DMS114 treated with DMSO at 0.1 percent for 48 hours (cell line): ENCODE measurements around the gene NACC1.
"Not testable (repeated sequence)": the region's sequence is repeated elsewhere in the genome, so short reads cannot be mapped to it uniquely, and the experiment has no call there.

Source experiments
- DNase-seq: peaks from one replicate; lab custom pipeline; 2025; ENCODE audit not compliant: unreplicated experiment; lab: John Stamatoyannopoulos, UW

NACC1 gene

DNA sequence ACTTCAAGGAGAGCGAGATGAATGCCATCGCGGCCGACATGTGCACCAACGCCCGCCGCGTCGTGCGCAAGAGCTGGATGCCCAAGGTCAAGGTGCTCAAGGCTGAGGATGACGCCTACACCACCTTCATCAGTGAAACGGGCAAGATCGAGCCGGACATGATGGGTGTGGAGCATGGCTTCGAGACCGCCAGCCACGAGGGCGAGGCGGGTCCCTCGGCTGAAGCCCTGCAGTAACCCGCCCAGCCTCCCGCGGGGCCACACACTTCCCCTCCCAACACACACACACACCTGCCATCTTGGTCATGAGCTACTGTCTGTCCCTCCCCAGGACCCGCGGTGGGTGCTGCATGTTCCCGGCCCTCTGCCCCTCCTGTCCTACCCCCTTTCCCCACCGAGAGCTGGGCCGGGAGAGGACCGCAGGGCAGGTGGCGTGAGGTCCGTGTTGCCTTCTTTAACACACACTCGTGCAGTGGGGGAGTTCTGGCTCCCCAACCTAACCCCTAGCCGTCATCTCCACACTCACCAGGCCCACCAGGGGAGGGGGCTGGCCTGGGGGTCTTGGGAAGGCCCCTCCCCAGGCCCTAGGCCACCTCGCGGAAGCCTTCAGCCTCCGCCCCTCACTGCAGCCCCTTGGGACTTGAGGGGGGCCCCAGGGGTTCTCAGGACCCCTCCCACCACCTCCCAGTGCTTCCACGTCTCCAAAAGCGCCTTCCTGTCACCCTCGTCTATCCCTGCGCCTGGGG, 20.3 kb downstream of the NACC1 start:
- no peak for DNase-seq

DNA sequence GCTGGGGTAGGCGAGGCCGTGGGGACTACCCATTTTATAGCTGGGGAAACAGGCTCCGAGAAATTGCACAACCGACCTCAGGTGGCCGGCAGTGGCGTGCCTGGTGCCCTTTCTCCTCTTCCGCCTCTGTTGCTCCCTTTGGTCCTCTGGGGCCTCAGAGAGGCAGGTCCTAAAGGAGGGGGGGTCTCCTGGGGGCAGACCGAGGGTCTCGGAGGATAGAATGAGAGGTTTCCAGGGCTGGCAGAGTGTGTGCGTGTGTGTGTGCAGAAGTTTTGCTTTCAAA, 20.8 kb downstream of the NACC1 start:
- DNase-seq = no peak

GRCh38 chr19:13139633-13140311, 21.7 kb downstream of the NACC1 start:
- no peak for DNase-seq

GRCh38 chr19:13146763-13147563, 28.9 kb downstream of the NACC1 start:
- DNase-seq = no peak

DNA sequence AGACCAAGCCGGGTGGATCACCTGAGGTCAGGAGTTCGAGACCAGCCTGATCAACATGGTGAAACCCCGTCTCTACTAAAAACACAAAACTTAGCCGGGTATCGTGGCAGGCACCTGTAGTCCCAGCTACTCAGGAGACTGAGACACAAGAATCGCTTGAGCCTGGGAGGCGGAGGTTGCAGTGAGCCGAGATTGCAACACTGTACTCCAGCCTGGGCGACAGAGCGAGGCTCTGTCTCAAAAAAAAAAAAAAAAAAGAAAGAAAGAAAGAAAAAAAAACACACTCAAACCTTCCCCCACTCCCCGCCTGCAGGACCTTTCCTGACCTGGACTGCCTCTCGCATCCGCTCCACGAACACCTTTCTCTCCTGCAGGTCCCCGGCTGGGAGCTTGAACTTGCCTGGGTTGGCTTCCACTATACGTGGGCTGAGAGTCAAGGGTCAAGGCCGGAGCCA, 31.1 kb downstream of the NACC1 start:
- DNase-seq = not testable (repeated sequence)

DNA sequence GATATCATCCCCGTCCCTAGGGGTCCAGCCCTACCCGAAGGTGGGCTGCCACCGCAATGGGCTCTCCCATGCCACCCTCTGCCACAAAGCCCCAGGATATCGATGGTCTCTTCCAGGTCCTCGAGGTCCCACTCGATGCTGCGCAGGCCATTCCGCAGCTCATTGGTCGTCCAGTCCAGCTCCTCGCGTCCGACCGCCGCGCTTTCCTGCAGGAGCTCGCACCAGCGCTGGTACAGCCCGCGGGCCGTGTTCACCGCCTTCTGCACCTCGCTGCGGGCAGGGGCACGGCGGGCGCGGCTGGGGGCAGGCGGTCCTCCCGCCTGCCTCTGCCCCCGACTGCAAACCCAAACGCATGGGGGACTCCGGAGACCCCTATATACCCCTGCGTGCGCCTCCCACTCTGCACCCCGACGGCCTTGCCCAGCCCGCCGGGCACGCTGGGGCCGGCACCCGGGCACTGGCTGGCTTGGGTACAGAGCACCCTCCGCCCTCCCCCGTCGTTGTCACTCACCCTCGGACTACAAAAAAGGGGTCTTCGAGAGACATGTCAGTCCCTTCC, 31.6 kb downstream of the NACC1 start:
- DNase-seq = no peak

DNA sequence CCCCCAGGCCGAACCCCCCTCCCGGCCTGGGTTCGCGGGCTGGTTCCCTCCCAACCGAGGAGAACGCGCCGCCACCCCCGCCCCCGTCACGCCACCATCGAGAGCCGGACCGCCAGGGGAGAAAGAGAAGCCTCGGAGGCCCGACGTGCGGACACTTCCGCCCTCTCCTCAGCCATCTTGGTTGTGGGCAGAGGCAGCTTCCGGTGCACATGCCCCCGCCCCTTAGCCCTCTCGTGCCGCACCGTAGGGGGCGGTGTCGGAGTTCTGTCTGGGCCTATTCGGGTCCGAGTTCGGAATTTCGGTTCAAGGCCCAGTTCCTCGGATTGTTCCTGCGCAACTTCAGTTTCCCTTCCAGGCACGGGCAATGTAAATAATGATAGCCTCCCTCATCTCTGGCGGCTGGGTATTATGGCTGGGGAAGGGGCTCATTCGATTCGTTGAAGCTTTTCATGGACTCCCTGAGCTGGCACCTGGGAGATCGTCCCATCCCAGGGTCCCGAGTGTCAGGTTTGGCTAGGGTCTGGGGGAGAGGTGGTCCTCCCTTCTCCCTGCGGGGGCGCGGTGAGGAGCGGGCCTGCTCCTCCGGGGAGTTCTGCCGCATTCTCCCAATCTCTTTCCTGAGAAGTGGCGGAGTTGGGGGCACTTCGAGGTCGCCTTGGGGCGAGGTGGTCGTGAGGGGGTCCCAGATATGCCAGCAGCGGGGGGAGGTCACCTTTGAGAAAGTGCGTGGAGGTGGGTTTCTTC, 32.3 kb downstream of the NACC1 start, which contains the start of the genes IER2 and STX10:
Gene IER2, plus strand, starts transcription at position 225 of the 744 bp plus-strand sequence. CDS start 2,776 bp downstream, outside the sequence.
Gene STX10, minus strand, starts transcription at position 189 of the 744 bp plus-strand sequence. CDS start 202 bp downstream, outside the sequence.
- DNase-seq = peak; percentile 86

DNA sequence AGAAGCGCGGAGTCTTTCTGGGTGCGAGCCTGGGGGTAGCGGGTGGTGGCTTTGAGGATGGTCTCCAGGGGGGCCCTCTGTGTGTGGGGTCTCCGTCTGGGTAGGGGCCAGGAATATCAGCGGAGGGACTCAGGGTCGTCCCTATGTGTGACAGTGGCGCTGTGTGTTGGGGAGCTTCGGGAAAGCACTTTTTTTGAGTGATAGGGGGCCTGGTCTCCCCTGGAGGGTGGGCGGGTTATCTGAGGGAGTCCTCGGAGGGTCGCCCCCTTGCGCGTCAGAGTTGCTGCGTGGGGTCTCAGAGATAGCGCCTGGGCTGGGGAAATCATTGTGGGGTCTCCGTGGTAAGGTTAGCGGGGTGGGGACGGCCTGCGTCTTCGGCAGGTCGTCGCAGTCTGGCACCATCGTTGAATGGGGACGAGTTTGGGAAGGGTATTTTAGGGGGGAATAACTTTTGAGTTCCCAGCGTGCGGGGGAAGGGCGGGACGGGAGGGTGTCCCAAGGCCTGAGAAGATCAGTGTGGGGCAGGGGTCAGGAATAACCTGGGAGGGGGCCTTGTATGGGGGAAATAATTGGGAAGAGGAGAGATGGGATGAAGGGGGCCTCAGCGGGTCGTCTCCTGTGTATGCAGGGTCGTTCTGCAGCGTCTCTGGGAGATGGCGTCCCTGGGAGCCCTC, 33.0 kb downstream of the NACC1 start:
- no peak for DNase-seq

DNA sequence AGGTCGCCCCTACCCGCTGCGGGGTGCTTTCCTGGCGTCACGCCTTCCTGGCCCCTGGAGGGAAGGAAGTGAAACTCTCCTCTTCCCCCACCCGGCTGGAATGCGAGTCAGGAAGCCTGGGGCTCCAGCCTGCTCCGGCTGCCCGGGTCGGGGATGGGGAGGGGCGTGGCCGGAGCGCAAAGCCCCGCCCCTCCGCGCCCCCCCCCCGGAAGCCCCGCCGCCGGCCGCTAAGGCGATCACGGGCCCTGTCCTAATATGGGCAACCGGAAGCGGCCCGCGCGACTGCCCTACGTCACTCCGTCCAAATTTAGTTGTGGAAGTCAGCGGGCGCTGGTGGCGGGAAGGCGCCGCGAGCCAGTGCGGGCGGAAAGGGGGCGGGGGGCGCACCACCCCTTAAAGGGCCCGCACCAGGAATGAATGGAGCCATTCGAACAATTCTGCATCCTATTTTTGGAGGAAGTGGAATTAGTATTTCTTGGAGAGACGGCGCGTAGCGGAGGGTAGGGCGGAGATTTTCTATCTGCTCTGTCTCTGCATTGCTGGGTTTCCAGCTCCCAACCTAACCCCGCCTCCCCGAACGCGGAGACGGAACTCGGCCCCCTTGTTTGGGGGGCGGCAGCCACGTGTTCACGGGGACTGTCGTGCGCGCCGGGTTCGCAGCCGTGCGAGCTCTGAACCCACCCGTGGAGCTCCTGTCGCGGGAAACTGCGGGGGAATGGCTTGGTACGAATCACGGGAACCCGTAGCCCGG, 33.7 kb downstream of the NACC1 start:
- peak; percentile 89 for DNase-seq

- no peak for DNase-seq
These were observed 34.4 kb downstream of the NACC1 start for GRCh38 chr19:13152356-13152973.

- DNase-seq = peak; percentile 81
These were observed 35.0 kb downstream of the NACC1 start for GRCh38 chr19:13152974-13153568.

GRCh38 chr19:13153569-13154240, 35.6 kb downstream of the NACC1 start:
- DNase-seq = no peak

DNA sequence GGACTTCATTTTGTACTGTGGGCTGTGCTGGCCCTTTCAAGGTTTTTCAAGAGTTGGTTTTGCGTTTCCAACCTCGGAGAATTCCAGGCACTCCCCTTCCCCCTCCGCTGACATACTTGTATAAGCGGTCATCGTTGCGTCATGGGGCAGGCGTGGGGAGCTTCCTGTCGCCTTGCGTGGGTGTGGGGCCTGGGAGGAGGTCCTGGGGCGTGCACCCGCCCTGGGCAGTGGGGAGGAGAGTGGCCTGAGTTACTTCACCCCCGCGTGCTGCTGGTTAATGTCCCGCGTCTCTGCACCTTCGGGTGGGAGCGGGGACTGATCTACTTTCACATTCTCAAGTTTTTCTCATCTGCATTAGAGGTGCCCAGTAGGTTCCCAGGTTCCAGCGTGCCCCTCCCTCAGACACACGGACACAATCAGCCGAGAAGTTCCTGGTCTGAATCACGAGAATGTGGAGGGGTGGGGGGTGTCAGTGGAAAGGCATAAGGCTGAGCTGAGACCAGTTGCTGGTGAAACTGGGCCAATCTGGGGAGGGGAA, 36.2 kb downstream of the NACC1 start:
- DNase-seq = no peak

- DNase-seq = no peak
These were observed 36.9 kb downstream of the NACC1 start for GRCh38 chr19:13154911-13155471.

DNA sequence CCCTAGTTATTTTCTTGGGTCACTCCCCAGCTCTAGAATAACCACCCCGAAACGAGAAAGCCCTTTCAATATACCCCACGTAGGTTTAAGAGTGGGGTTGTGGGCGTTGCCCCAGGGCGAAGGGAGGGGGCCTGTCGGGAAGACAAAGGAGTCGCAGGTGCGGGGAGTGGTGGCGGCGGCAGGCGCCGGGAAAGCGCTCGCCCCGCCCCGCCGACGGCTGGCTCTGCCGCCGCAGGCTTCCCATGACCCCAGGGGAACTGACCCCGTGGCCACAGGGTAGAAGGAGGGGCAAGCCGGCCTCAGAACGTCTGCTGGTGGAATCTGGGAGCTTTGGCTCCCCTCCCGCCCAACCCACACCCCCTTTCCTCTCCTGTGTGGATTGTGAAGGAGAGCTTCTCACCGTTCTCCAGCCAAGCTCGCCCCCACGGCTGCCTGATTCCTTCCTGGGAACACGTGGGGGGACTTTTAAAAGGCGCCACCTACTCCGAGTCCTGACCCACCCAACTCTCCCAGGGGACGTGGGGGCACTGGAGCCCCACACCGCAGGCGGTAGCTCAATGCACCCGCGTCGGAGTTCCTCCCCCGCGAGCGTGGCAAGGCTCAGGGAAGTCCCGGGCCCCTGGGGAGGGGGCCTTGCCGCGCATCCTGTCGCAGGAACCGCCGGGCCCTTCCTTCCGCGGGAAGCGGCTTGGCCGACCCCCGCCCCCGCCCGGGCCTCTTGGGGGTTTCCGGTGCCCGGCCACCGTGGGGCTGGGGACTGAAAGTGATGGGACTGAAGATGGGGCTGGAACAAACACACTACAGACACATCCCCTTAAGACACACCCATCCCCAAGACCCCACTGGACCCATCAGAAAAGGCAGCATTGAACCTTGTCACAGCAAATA, 37.7 kb downstream of the NACC1 start:
- no peak for DNase-seq

GRCh38 chr19:13159713-13160112, 41.6 kb downstream of the NACC1 start:
- DNase-seq = no peak
